GM12864 (cell line): Measurements from ENCODE around the gene ANKZF1.
"Not testable (repeated sequence)": the region's sequence is repeated elsewhere in the genome, so short reads cannot be mapped to it uniquely, and the experiment has no call there.

Experiments used
- DNase-seq: peaks from one replicate; pipeline ENCODE4 v3.0.0-alpha.2; 2011; ENCODE audit warnings: low read depth
- H3K4me3 ChIP-seq: 2 replicates; pipeline ENCODE4 v1.5.1; 2011; ENCODE audit warnings: mild to moderate bottlenecking, low read depth, low read length, control low read depth
- CTCF ChIP-seq: IDR thresholded peaks from 2 replicates; pipeline ENCODE4 v1.5.1; 2011; ENCODE audit warnings: low read depth, mild to moderate bottlenecking, moderate library complexity, low read length, control low read depth, inconsistent platforms; ENCODE audit errors: missing control alignments

Gene ANKZF1

GRCh38 chr2:219186754-219187456 is 42.7 kb upstream of the ANKZF1 start:
- TF ChIP-seq CTCF, result no peak
- H3K4me3 ChIP-seq, result no peak overlapping the region
- DNase-seq, result no peak

GRCh38 chr2:219197388-219197787 is 32.2 kb upstream of the ANKZF1 start:
- no peak for DNase-seq
- no peak overlapping the region for H3K4me3 ChIP-seq
- no peak for TF ChIP-seq CTCF

DNA sequence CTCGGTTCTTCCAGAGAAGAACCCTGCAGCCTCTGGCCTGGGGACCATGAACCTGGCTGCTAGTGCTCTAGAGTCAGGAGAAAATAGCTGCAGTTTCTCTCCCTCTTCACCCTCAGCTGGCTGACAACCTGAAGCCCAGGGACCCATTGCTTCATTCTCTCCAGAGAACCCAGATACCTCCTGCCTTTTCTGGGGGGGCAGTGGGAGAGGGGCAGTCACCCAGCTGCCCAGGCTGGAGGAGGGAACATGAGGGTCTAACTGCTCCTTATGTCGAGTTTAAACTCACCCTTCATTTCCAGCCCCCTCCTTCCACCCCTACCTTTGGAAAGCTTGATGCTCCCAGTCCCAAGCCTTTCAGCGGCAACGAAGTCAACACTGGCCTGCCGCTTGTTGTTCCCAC is 30.6 kb upstream of the ANKZF1 start:
- H3K4me3 ChIP-seq, result no peak overlapping the region
- TF ChIP-seq CTCF, result no peak
- no peak for DNase-seq

- H3K4me3 ChIP-seq, result no peak overlapping the region
- TF ChIP-seq CTCF, result no peak
- DNase-seq, result no peak
These were observed 30.0 kb upstream of the ANKZF1 start for GRCh38 chr2:219199470-219200211.

GRCh38 chr2:219200502-219201326 is 28.9 kb upstream of the ANKZF1 start:
- not testable (repeated sequence) for DNase-seq

DNA sequence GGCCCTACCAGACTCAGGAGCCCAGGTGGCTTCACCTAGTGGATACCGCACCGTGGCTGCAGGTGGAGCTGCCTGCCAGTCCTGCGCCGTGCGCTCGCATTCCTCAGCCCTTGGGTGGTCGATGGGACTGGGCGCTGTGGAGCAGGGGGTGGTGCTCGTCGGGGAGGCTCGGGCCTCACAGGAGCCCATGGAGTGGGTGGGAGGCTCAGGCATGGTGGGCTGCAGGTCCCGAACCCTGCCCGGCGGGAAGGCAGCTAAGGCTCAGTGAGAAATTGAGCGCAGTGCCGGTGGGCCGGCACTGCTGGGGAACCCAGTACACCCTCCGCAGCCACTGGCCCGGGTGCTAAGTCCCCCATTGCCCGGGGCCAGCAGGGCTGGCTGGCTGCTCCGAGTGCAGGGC is 28.3 kb upstream of the ANKZF1 start:
- H3K4me3 ChIP-seq, DNase-seq: not testable (repeated sequence)

More at GRCh38 chr2:219200502-219201326, 28.9 kb upstream of the ANKZF1 start:
- not testable (repeated sequence) for H3K4me3 ChIP-seq

- no peak for DNase-seq
- TF ChIP-seq CTCF, result no peak
- no peak overlapping the region for H3K4me3 ChIP-seq
These were observed 25.0 kb upstream of the ANKZF1 start for GRCh38 chr2:219204425-219205164.
